Astrocyte (in vitro differentiated cells and primary cell): ENCODE measurements around the gene BTN3A1. TPM values are rescaled to one million over a fixed set of nuclear protein-coding genes. Genes with fewer than 3 reads are reported as not detected.

Source experiments
- DNase-seq: peaks from one replicate; pipeline ENCODE4 v3.0.0-alpha.2; 2010; ENCODE audit warnings: low read depth
- FAIRE-seq: peaks from 2 replicates; lab custom pipeline; 2011; peaks lifted over from hg19 to GRCh38; lab: Jason Lieb, UNC
- H2AFZ ChIP-seq: 2 replicates; pipeline ENCODE4 v1.6.0; 2012; ENCODE audit warnings: low read depth, low read length, inconsistent platforms
- H3K27ac ChIP-seq: 2 replicates; pipeline ENCODE4 v1.5.1; 2011; ENCODE audit warnings: low read depth, low read length, inconsistent platforms
- H3K27me3 ChIP-seq: 2 replicates; pipeline ENCODE4 v1.6.0; 2011; ENCODE audit warnings: low read length, inconsistent platforms; ENCODE audit not compliant: insufficient read depth
- H3K36me3 ChIP-seq: 2 replicates; pipeline ENCODE4 v1.5.1; 2011; ENCODE audit warnings: low read length, inconsistent platforms; ENCODE audit not compliant: insufficient read depth
- H3K4me1 ChIP-seq: 2 replicates; pipeline ENCODE4 v1.5.1; 2011; ENCODE audit warnings: low read length, inconsistent platforms; ENCODE audit not compliant: insufficient read depth
- H3K4me2 ChIP-seq: 2 replicates; pipeline ENCODE4 v1.6.0; 2012; ENCODE audit warnings: low read length, inconsistent platforms
- H3K4me3 ChIP-seq: 2 replicates; pipeline ENCODE4 v1.5.1; 2011; ENCODE audit warnings: low read depth, mild to moderate bottlenecking, low read length, inconsistent platforms; ENCODE audit not compliant: insufficient read depth
- H3K79me2 ChIP-seq: 2 replicates; pipeline ENCODE4 v1.6.0; 2012; ENCODE audit warnings: mild to moderate bottlenecking, low read length, inconsistent platforms; ENCODE audit not compliant: insufficient read depth
- H3K9ac ChIP-seq: 2 replicates; pipeline ENCODE4 v1.6.0; 2012; ENCODE audit warnings: mild to moderate bottlenecking, low read length, inconsistent platforms
- H3K9me3 ChIP-seq: 2 replicates; pipeline ENCODE4 v1.5.1; 2012; ENCODE audit warnings: low read depth, mild to moderate bottlenecking, low read length, inconsistent platforms; ENCODE audit not compliant: insufficient read depth
- H4K20me1 ChIP-seq: 2 replicates; pipeline ENCODE4 v1.6.0; 2012; ENCODE audit warnings: low read length, inconsistent platforms; ENCODE audit not compliant: insufficient read depth
- H3K27ac Mint-ChIP-seq: one replicate; pipeline ENCODE4 v1.8.0; 2021; ENCODE audit warnings: mild to moderate bottlenecking, mixed read lengths; ENCODE audit not compliant: unreplicated experiment
- H3K27me3 Mint-ChIP-seq: one replicate; pipeline ENCODE4 v1.8.0; 2021; ENCODE audit warnings: low read depth, mixed read lengths; ENCODE audit not compliant: unreplicated experiment
- H3K36me3 Mint-ChIP-seq: one replicate; pipeline ENCODE4 v1.8.0; 2021; ENCODE audit warnings: low read depth, mixed read lengths; ENCODE audit not compliant: unreplicated experiment
- H3K4me1 Mint-ChIP-seq: one replicate; pipeline ENCODE4 v1.8.0; 2021; ENCODE audit warnings: low read depth, mixed read lengths; ENCODE audit not compliant: unreplicated experiment
- H3K4me3 Mint-ChIP-seq: one replicate; pipeline ENCODE4 v1.8.0; 2021; ENCODE audit warnings: mild to moderate bottlenecking, moderate library complexity, mixed read lengths; ENCODE audit not compliant: unreplicated experiment
- H3K9me3 Mint-ChIP-seq: one replicate; pipeline ENCODE4 v1.8.0; 2021; ENCODE audit warnings: mild to moderate bottlenecking, mixed read lengths; ENCODE audit not compliant: unreplicated experiment
- CTCF ChIP-seq: IDR thresholded peaks from 2 replicates; pipeline ENCODE4 v1.5.1; 2011; ENCODE audit warnings: low read depth, mild to moderate bottlenecking, inconsistent platforms, low read length, moderate library complexity; ENCODE audit not compliant: insufficient read depth
- EZH2 ChIP-seq: IDR thresholded peaks from 2 replicates; pipeline ENCODE4 v1.6.1; 2012; ENCODE audit warnings: mild to moderate bottlenecking, low read length, inconsistent platforms; ENCODE audit not compliant: insufficient read depth
- total RNA-seq: library from RNA; stranded (reverse); gene quantifications from 2 replicates; pipeline ENCODE4 v1.2.1, GENCODE V29; 2021

The BTN3A1 gene
- total RNA-seq, 1 donor from 2014 or later, result 22.2 TPM

DNA sequence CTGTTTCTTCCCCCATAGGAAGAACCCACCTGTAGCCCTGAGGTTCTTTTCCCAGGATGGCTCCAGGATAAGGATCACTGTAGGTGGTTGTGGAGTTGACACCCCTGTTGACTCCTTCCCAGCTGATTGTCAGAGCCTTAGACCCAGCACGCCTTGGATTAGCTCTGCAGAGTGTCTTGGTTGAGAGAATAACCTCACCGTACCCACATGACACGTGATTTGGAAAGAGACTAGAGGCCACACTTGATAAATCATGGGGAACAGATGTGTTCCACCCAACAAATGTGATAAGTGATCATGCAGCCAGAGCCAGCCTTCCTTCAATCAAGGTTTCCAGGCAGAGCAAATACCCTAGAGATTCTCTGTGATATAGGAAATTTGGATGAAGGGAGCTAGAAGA is 12.2 kb downstream of the BTN3A1 start:
- Mint-ChIP-seq H3K4me1 (peaks cover 2% of the 10 kb centered on the region), H3K27me3 (no peaks in the 10 kb centered on the region), H3K4me3 (no peak overlapping the region), H3K9me3 (peaks cover 12% of the 10 kb centered on the region), H3K36me3 (peaks cover 29% of the 10 kb centered on the region), H3K27ac (no peak overlapping the region)
- Histone ChIP-seq H3K9ac (no peak overlapping the region), H3K36me3 (no peaks in the 10 kb centered on the region), H3K9me3 (no peaks in the 10 kb centered on the region), H3K4me2 (no peak overlapping the region), H3K4me3 (no peak overlapping the region), H3K27ac (no peak overlapping the region), H4K20me1 (no peaks in the 10 kb centered on the region), H3K27me3 (no peaks in the 10 kb centered on the region), H2AFZ (no peak overlapping the region), H3K4me1 (peaks cover 5% of the 10 kb centered on the region), H3K79me2 (no peaks in the 10 kb centered on the region)
- TF ChIP-seq CTCF (no peak), EZH2 (no peak)
- FAIRE-seq, result no peak
- no peak for DNase-seq

DNA sequence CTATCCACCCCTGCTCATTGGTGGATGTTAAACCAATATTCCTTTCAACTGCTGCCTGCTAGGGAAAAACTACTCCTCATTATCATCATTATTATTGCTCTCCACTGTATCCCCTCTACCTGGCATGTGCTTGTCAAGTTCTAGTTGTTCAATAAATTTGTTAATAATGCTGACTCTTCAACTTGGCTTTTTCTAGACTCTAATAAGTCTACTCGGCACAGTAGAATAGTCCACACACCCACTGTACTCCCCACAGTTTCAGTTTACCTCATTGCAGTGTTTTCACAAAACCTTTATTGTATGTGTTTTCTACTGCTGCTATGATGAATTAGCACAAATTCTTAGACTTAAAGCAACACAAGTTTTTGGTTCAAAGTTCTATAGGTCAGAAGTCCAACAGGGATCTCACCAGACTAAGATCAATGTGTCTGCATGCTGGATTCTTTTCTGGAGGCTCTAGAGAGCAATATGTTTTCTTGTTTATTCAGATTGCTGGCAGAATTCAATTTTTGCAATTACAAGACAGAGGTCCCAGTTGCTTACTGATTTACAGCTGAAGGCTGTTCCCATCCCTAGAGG is 13.1 kb downstream of the BTN3A1 start:
- H3K4me2 ChIP-seq, result no peak overlapping the region
- no peak overlapping the region for H3K9ac ChIP-seq
- H3K9me3 Mint-ChIP-seq, result peaks cover 12% of the 10 kb centered on the region
- H4K20me1 ChIP-seq, result no peaks in the 10 kb centered on the region
- no peak overlapping the region for H3K4me3 ChIP-seq
- H2AFZ ChIP-seq, result no peak overlapping the region
- no peaks in the 10 kb centered on the region for H3K9me3 ChIP-seq
- H3K4me1 ChIP-seq, result peaks cover 5% of the 10 kb centered on the region
- H3K4me3 Mint-ChIP-seq, result peak overlapping the region; percentile 22
- H3K27me3 ChIP-seq, result no peaks in the 10 kb centered on the region
- FAIRE-seq (no peak), DNase-seq (no peak)
- H3K27ac ChIP-seq, result no peak overlapping the region
- no peaks in the 10 kb centered on the region for H3K27me3 Mint-ChIP-seq
- H3K79me2 ChIP-seq, result no peaks in the 10 kb centered on the region
- H3K36me3 Mint-ChIP-seq, result peaks cover 27% of the 10 kb centered on the region
- H3K27ac Mint-ChIP-seq, result no peak overlapping the region
- TF ChIP-seq EZH2 (no peak), CTCF (no peak)
- no peaks in the 10 kb centered on the region for H3K36me3 ChIP-seq
- peaks cover 2% of the 10 kb centered on the region for H3K4me1 Mint-ChIP-seq

- Histone ChIP-seq H3K79me2 (no peaks in the 10 kb centered on the region), H2AFZ (no peak overlapping the region), H3K27ac (no peak overlapping the region), H3K4me2 (no peak overlapping the region), H3K36me3 (no peaks in the 10 kb centered on the region), H3K9ac (no peak overlapping the region), H4K20me1 (no peaks in the 10 kb centered on the region), H3K27me3 (no peaks in the 10 kb centered on the region), H3K4me3 (no peak overlapping the region), H3K4me1 (peaks cover 10% of the 10 kb centered on the region), H3K9me3 (no peaks in the 10 kb centered on the region)
- Mint-ChIP-seq H3K36me3 (peaks cover 27% of the 10 kb centered on the region), H3K27ac (no peak overlapping the region), H3K27me3 (no peaks in the 10 kb centered on the region), H3K9me3 (peaks cover 12% of the 10 kb centered on the region), H3K4me1 (peaks cover 2% of the 10 kb centered on the region), H3K4me3 (no peak overlapping the region)
- FAIRE-seq, result no peak
- DNase-seq, result no peak
- TF ChIP-seq CTCF (no peak), EZH2 (no peak)
Measured at GRCh38 chr6:26415791-26416190, 13.7 kb downstream of the BTN3A1 start.
